Stomach (tissue), 9 donors: ENCODE measurements around the gene FUBP1. TPM values are rescaled to one million over a fixed set of nuclear protein-coding genes. Genes with fewer than 3 reads are reported as not detected.

Experiments used
- DNase-seq, 2 donors: peaks; one replicate each; pipeline versions ENCODE4 v3.0.0 to v3.0.0-alpha.2; 2013 to 2019
- H3K27ac ChIP-seq, 5 donors: fragments of 200-600 bp in 4 of 5; sonication (generic) in 4 of 5; one replicate each; pipeline ENCODE4 v1.5.1; 2013 to 2019; ENCODE audit warnings: mild to moderate bottlenecking in 1 of 5, moderate library complexity in 1 of 5
- H3K27me3 ChIP-seq, 3 donors: fragments of 200-600 bp; sonication (generic); one replicate each; pipeline ENCODE4 v1.5.1; 2017 to 2019; ENCODE audit warnings: mixed run types in 1 of 3
- H3K36me3 ChIP-seq, 4 donors: fragments of 200-600 bp; sonication (generic); 1 replicate in 3 of 4; 2 replicates in 1 of 4; pipeline ENCODE4 v1.5.1; 2016 to 2019
- H3K4me1 ChIP-seq, 4 donors: fragments of 200-600 bp; sonication (generic); one replicate each; pipeline ENCODE4 v1.5.1; 2016 to 2019
- H3K4me3 ChIP-seq, 4 donors: fragments of 200-600 bp; sonication (generic) in 3 of 4; one replicate each; pipeline ENCODE4 v1.5.1; 2016 to 2019; ENCODE audit warnings: mild to moderate bottlenecking in 1 of 4
- H3K9me3 ChIP-seq, 4 donors: fragments of 200-600 bp; sonication (generic); one replicate each; pipeline ENCODE4 v1.5.1; 2016 to 2019
- CTCF ChIP-seq, 7 experiments: fragments of 450-650 bp in 4 of 7; fragments of 200-600 bp in 3 of 7; sonication (generic) in 3 of 7; IDR thresholded peaks; one replicate each; pipeline ENCODE4 v1.5.1; 2016 to 2019; ENCODE audit warnings: antibody characterized with exemption in 7 of 7, control low read depth in 2 of 7, mild to moderate bottlenecking in 1 of 7
- EP300 ChIP-seq: sonication (generic); formaldehyde crosslinking; IDR thresholded peaks from one replicate; pipeline ENCODE4 v1.6.1; 2017; ENCODE audit warnings: antibody characterized with exemption
- POLR2A ChIP-seq, 4 donors: fragments of 450-650 bp; IDR thresholded peaks; one replicate each; pipeline ENCODE4 v1.6.1; 2016; ENCODE audit warnings: antibody characterized with exemption in 4 of 4, control low read depth in 2 of 4, mild to moderate bottlenecking in 1 of 4, moderate library complexity in 1 of 4
- POLR2AphosphoS5 ChIP-seq, 3 donors: sonication (generic); formaldehyde crosslinking; IDR thresholded peaks; one replicate each; pipeline ENCODE4 v1.6.1; 2016; ENCODE audit warnings: antibody characterized with exemption in 3 of 3
- WGBS, 5 donors: extraction: QIAGEN DNeasy Blood & Tissue Kit in 3 of 5; methylation state at CpG; one replicate each; pipeline versions ENCODE4 v1.1.5 to v1.1.7; 2013 to 2018; 5-methylcytosine and 5-hydroxymethylcytosine counted together
- intact Hi-C: fragments of 100-400 bp; cut with DNase I; formaldehyde crosslinking; loops from one replicate; pipeline ENCODE4 v1.15.1; 2023; ENCODE audit warnings: low total_unique reads
- polyA plus RNA-seq, 3 donors: library from polyadenylated mRNA; stranded (reverse); fragments of 200-250 nt; gene quantifications; one replicate each; pipeline ENCODE4 v1.2.3, GENCODE V29; 2013
- total RNA-seq, 5 donors: library from RNA; depleted of rRNA; stranded (reverse); fragments of >200 nt; gene quantifications; one replicate each; pipeline versions ENCODE4 v1.1.0 to v1.2.3, GENCODE V29; 2014 to 2016
- donor health status: healthy with polysubstance abuse.
- donor health status: Bipolar disorder and iron deficiency.
- donor health status: healthy.

The FUBP1 gene
- total and polyA plus RNA-seq, 8 donors = 25.6 to 394 (median 54.4) TPM

- TF ChIP-seq POLR2AphosphoS5 (IDR thresholded peaks at IDR 0.05) = no peak
- no peak for TF ChIP-seq POLR2A (IDR thresholded peaks at IDR 0.05)
- TF ChIP-seq EP300 = no peak
- TF ChIP-seq CTCF (IDR thresholded peaks at IDR 0.05) = no peak
- peaks cover 3 to 23% (median 12%) of the 10 kb centered on the region in 4 donors for H3K36me3 ChIP-seq
- H3K9me3 ChIP-seq = no peaks in the 10 kb centered on the region
- peak overlapping the region in 3 of 5 donors; percentile 9 to 33 (median 31) for H3K27ac ChIP-seq
- peaks cover 29 to 81% (median 52%) of the 10 kb centered on the region in 4 donors for H3K4me1 ChIP-seq
- WGBS, 5 donors = 15 to 18% (median 15%) methylated on average over 4 of the region's 4 CpGs
- peak overlapping the region in 3 of 4 donors; percentile 67 to 82 (median 76) for H3K4me3 ChIP-seq
- intact Hi-C loops = loop anchor here (10.0 kb wide), 1 partner anchor 139 kb away; no protein-coding TSS in a partner anchor
- no peaks in the 10 kb centered on the region for H3K27me3 ChIP-seq
- no peak for DNase-seq
These were observed 3.5 kb downstream of the FUBP1 start for GRCh38 chr1:77975386-77975785.

GRCh38 chr1:77972080-77972479, 6.8 kb downstream of the FUBP1 start:
- Histone ChIP-seq H3K4me3 (no peak overlapping the region), H3K27me3 (no peaks in the 10 kb centered on the region), H3K9me3 (no peaks in the 10 kb centered on the region), H3K27ac (no peak overlapping the region), H3K4me1 (peaks cover 24 to 92% (median 53%) of the 10 kb centered on the region in 4 donors), H3K36me3 (peaks cover 11 to 55% (median 39%) of the 10 kb centered on the region in 4 donors)
- TF ChIP-seq POLR2A (IDR thresholded peaks at IDR 0.05) = no peak
- TF ChIP-seq CTCF (IDR thresholded peaks at IDR 0.05) = no peak
- TF ChIP-seq POLR2AphosphoS5 (IDR thresholded peaks at IDR 0.05) = no peak
- no peak for TF ChIP-seq EP300
- intact Hi-C loops = loop anchor here (10.0 kb wide), 1 partner anchor 143 kb away; no protein-coding TSS in a partner anchor
- 70 to 82% (median 81%) methylated on average over 3 of the region's 3 CpGs for WGBS, 5 donors
- no peak for DNase-seq

DNA sequence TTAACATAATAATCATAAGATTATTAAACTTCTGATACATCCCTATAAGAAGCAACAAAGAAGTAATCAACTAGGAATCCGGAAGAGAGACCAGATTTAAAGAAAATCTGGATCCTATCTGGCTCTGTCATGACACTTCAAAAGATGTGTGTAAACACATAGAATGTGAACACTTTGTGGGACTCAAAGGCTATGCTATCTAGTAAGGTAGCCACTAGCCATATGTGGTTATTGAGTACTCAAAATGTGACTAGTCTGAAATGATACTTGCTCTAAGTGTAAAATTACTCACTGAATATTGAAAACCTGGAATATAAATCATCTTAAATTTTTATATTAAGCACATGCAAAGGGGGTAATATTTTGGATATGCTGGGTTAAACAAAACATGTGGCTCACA, 8.7 kb downstream of the FUBP1 start:
- WGBS, 5 donors = 53 to 77% (median 72%) methylated on average over 1 of the region's 1 CpG
- no peak overlapping the region for H3K27ac ChIP-seq
- H3K36me3 ChIP-seq = peaks cover 27 to 73% (median 58%) of the 10 kb centered on the region in 4 donors
- no peak for DNase-seq
- intact Hi-C loops = loop anchor here (10.0 kb wide), 1 partner anchor 145 kb away; no protein-coding TSS in a partner anchor
- H3K4me3 ChIP-seq = no peak overlapping the region
- peaks cover 12 to 78% (median 37%) of the 10 kb centered on the region in 4 donors for H3K4me1 ChIP-seq
- no peaks in the 10 kb centered on the region for H3K27me3 ChIP-seq
- no peaks in the 10 kb centered on the region for H3K9me3 ChIP-seq
- no peak for TF ChIP-seq POLR2AphosphoS5 (IDR thresholded peaks at IDR 0.05)
- TF ChIP-seq CTCF (IDR thresholded peaks at IDR 0.05) = no peak
- no peak for TF ChIP-seq POLR2A (IDR thresholded peaks at IDR 0.05)
- TF ChIP-seq EP300 = no peak

DNA sequence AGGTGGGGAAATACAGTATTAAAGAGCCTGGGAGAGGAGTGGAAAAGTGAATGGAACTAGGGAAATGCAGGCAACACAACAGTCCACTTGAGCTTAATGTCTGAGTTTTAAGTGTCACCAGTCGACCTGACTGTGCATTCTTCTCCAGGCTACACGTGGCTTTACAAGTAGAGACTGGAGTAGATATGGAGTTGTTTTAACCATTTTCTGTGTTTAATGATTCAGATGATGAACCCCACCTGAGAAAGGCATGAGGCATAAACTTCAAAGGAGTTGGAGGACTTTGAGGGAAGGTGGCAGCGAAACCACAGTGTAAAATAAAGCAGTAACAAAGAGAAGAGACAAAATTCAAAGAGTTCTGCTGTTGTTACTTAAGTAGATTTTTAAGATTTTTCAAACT, 12.6 kb downstream of the FUBP1 start:
- DNase-seq = no peak
- Histone ChIP-seq H3K27ac (no peak overlapping the region), H3K36me3 (peaks cover 66 to 97% (median 89%) of the 10 kb centered on the region in 4 donors), H3K27me3 (no peaks in the 10 kb centered on the region), H3K4me1 (peaks cover 0 to 39% (median 19%) of the 10 kb centered on the region in 4 donors), H3K4me3 (no peak overlapping the region), H3K9me3 (no peaks in the 10 kb centered on the region)
- intact Hi-C loops = no loop called here
- 73 to 82% (median 75%) methylated on average over 3 of the region's 3 CpGs for WGBS, 5 donors
- no peak for TF ChIP-seq EP300
- TF ChIP-seq POLR2A (IDR thresholded peaks at IDR 0.05) = no peak
- TF ChIP-seq CTCF (IDR thresholded peaks at IDR 0.05) = no peak
- TF ChIP-seq POLR2AphosphoS5 (IDR thresholded peaks at IDR 0.05) = no peak
